Kidney tubule cell (primary cell): Measurements from ENCODE around the gene FOXM1.

Source experiments
- DNase-seq: peaks from one replicate; pipeline ENCODE4 v3.0.0-alpha.2; 2018; ENCODE audit warnings: low spot score

The FOXM1 gene, protein sequence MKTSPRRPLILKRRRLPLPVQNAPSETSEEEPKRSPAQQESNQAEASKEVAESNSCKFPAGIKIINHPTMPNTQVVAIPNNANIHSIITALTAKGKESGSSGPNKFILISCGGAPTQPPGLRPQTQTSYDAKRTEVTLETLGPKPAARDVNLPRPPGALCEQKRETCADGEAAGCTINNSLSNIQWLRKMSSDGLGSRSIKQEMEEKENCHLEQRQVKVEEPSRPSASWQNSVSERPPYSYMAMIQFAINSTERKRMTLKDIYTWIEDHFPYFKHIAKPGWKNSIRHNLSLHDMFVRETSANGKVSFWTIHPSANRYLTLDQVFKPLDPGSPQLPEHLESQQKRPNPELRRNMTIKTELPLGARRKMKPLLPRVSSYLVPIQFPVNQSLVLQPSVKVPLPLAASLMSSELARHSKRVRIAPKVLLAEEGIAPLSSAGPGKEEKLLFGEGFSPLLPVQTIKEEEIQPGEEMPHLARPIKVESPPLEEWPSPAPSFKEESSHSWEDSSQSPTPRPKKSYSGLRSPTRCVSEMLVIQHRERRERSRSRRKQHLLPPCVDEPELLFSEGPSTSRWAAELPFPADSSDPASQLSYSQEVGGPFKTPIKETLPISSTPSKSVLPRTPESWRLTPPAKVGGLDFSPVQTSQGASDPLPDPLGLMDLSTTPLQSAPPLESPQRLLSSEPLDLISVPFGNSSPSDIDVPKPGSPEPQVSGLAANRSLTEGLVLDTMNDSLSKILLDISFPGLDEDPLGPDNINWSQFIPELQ

GRCh38 chr12:2877047-2877952, at the start of gene FOXM1, which contains the start of gene RHNO1:
Gene FOXM1 (minus strand): TSS chr12:2877174. CDS start chr12:2874478, 2,696 bp downstream.
Gene RHNO1 (plus strand): TSS chr12:2877223. CDS start chr12:2885367, 8,144 bp downstream.
- peak; percentile 89 for DNase-seq

DNA sequence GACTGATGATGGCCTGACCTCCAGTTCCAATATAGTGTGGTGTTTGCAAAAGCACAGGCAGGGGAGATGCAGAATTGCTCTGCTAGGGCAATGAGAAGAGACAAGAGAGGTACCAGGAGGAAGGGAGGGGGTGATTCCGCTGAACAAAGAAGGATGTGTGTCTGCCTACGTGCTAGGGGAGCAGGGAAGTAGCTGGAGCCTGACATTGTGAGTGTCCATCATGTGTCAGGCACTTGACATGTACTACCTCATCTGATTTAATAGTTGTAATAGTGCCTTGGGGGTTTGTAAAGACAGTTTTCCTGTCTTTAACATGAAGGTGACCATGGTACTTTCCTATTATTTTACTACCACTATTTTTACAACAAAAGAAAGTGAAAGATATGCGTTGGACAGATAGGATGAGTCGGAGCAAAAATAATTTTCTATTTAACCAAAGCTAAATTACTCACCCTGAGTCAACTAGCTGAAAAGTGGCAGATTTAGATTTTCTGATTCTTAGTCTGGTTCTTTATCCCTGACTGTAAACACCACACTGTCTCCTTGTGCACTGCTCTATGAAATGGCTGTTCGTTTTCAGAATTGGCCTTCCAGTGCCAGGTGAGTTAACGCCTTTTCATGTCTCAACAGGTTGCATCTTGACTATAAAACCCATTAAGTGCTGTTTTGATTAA, 48.5 kb upstream of the FOXM1 start:
- DNase-seq: peak; percentile 52

DNA sequence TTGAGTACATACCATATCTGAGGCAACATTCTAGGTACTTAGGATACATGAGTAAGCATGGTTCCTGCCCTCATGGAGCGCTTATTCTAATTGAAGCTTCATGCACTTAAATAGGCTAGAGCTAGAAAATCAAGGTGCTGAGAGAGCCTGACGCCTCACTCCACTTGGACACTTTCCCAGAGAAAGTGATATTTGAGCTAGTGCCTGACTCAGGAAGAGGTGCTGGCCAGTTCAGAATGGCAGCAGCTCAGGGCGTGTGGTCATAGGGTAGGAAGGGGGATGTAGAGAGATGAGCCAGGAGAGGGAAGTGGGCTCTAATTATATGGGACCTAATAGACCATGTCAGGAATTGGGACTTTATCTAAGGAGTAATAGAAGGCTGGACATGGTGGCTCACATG, 47.0 kb upstream of the FOXM1 start:
- peak; percentile 27 for DNase-seq

DNA sequence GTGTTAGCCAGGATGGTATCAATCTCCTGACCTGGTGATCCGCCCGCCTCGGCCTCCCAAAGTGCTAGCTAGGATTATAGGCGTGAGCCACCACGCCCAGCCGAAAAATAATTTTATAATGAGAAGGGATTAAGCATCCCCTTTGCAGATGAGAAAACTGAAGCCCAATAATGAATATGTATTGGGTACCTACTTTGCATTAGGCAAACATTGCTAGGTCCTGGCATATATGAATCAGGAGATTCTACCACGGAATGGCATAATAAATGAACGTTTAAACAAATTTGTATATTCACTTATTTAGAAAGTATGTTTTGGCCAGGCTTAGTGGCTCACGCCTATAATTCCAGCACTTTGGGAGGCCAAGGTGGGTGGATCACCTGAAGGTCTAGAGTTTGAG, 46.1 kb upstream of the FOXM1 start:
- DNase-seq: no peak

DNA sequence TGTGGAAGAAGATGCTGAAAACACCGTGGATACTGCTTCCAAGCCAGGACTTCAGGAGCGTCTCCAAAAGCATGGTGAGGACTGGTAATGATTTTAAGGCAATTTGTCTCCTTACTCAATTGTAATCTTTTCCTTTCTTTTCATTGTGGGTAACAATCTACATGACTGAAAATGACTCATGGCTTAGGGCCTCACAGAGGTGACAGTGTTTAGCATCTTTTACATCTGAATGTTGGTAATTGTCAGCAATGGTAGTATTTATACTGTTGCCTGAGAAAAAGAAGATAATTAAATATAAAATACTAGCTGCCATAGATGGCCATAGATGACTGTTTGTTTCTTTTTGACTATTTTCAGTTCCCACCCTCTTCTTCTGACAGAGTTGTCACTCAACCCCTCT, 45.4 kb upstream of the FOXM1 start:
- peak; percentile 16 for DNase-seq

DNA sequence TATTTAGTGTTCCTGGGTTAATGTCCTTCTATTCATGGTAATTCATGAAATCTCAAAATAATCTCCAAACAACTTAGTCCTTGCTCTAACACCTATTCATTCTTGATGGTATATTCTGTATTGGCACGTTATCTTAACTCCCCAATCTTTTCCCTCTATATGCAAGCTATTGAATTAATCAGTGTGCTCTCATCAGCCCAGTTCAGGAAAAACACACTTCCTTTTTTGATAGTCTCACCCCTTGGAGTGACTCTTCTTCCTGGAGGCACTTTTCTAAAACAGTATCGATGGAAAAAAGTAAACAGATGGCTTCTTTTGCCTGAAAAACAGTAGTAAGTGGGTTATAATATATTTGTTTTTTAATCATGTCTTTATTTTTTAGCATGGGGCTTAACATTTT, 42.3 kb upstream of the FOXM1 start:
- DNase-seq: no peak

- no peak for DNase-seq
Observed at GRCh38 chr12:2912216-2912575, 35.2 kb upstream of the FOXM1 start.

DNA sequence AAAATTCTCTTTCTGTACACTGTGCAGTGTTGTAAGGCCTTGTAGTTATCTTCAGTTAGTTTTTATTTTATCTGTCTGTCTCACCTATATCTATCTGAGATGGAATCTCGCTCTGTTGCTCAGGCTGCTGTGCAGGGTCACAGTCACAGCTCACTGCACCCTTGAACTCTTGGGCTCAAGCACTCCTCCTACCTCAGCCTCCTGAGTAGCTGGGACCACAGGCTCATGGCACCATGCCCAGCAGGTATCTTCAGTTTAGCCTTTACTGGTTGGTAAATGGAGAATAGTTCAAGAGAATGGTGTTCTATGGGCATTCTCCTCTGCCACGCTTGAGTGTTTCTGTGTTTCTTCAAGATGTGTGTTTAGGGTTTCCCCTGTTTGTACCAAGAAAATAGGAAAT, 27.3 kb upstream of the FOXM1 start:
- DNase-seq: peak; percentile 89

- no peak for DNase-seq
Observed at GRCh38 chr12:2902272-2902880, 25.4 kb upstream of the FOXM1 start.

GRCh38 chr12:2900642-2901041, 23.7 kb upstream of the FOXM1 start:
- DNase-seq: no peak

GRCh38 chr12:2897418-2897817, 20.4 kb upstream of the FOXM1 start:
- no peak for DNase-seq

DNA sequence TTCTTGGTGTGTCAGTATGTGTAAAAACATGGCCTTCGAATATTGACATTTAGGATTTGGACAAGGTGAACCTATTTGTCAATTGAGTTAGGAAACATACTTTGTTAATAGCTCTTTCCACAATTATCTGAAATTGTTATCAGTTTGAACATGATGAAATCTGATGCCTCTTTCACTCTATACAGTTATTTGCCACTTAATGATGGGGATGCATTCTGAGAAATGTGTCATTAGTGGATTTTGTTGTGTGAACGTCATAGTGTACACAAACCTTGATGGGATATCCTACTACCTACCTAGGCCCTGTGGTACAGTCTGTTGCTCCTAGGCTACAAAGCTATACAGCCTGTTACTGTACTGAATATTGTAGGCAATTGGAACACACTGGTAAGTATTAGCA, 18.5 kb upstream of the FOXM1 start:
- no peak for DNase-seq

- no peak for DNase-seq
Observed at GRCh38 chr12:2895051-2895451, 18.1 kb upstream of the FOXM1 start.

GRCh38 chr12:2893007-2893406, 16.0 kb upstream of the FOXM1 start:
- DNase-seq: peak; percentile 65

- DNase-seq: no peak
Observed at GRCh38 chr12:2892246-2892645, 15.3 kb upstream of the FOXM1 start.

DNA sequence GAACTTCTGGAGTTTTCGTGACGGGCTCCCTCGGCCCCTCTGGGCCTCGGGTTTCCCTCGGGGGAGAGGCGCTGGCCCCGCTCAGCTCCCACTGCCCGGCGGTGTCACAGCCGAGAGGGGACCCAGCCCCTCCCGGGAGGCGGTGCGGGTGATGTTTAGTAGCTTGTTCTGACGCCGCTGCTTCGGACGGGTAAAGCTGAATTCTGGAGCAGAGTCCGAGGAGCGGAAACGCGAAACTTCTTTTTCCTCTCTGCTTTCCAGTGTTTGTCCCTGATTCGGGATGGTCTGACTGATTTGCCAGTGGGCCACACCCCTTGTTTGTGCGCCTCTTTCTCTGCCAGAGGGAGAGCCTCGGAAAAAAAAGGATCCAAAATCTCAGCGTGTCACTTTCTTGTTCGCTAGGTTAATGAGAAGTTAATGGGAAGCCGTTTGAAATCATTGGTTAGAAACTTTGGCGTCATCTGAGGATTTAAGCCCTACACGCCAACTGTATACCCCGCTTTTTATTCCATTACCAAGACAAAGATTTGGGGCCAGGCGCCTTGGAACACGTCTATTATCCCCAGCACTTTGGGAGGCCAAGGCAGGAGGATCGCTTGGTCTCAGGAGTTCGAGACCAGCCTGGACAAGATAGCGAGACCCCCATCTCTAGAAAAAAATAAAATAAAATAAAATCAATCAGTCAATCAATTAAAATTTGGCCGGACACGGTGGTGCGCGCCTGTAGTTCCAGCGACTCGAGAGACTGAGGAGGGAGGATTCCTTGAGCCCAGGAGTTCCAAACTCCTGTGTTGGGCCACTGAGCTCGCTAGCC, 14.5 kb upstream of the FOXM1 start:
- peak; percentile 64 for DNase-seq

DNA sequence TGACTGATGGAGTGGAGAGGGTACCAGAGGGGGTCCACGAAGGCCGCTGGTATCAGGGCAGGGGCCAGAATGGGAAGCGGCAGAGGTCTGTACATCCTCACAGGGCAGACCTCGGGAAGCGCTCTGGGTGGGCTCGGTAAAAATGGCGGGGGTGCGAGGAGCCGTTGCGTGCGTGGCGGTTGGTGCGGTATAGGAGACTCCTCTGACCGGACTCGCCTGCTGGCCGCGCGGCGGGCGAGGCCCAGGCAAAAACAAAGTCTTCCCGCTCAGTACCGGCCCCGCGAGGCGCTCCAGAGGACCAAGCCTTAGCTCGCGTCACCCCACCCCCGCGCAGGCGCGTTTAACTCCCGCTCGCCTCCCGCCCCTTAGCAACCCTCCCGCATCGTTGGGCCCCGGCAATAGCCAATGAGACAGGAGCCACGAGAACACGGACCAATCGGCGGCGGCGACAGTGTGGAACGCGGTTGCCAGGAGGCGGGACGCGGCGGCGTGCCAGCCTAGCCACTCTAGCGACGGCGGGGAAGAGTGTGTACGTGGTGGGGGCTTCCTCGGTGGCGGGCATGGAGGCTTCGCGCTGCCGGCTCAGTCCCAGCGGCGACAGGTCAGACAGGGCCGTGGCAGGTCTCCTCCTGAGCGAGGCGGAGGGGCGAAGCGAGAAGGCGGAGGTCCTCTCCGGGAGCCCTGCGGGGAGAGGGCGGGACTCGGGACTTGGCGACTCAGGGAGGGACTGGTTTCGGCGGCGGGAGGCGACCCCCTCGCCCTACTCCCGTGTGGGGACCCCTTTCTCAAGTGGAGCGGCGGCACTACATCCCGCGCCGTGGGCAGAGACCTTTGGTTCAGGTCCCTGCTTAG, 13.6 kb upstream of the FOXM1 start, which contains the start of gene TULP3:
TULP3 (plus strand) TSS at position 504 of the 852 bp plus-strand sequence; CDS start at position 561, 57 bp downstream.
- peak; percentile 97 for DNase-seq

DNA sequence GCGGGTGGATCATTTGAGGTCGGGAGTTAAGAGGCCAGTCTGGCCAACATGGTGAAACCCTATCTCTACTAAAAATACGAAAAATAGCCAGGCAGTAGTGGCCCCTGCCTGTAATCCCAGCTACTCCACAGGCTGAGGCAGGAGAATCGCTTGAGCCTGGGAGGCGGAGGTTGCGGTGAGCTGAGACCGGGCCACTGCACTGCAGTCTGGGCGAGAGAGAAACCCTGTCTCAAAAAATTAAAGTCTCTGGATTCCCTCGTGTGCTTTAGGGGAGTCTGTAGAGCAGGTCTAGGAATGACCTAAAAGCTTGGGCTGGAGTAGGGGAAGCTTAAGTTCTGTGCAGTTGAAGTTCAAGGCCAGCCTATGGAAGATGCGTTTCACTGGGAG, 13.0 kb upstream of the FOXM1 start:
- no peak for DNase-seq

GRCh38 chr12:2886768-2887450, 9.9 kb upstream of the FOXM1 start:
- no peak for DNase-seq
